K562 (cell line): ENCODE data around the gene DLGAP1. TPM values are rescaled to one million over a fixed set of nuclear protein-coding genes. Genes with fewer than 3 reads are reported as not detected.

Source experiments
- BACH1 ChIP-seq: fragments of 200-800 bp; sonication (Bioruptor generic); IDR thresholded peaks from 2 replicates; pipeline ENCODE4 v1.6.1; 2016; ENCODE audit warnings: missing genetic modification characterization, missing compliant biosample characterization
- CREBBP ChIP-seq: IDR thresholded peaks from one replicate; pipeline ENCODE4 v1.6.1; 2012; ENCODE audit warnings: low read depth, mild to moderate bottlenecking, control low read depth, inconsistent platforms, low read length
- SMAD1 ChIP-seq: fragments of 150-350 bp; IDR thresholded peaks from 2 replicates; pipeline ENCODE4 v1.6.1; 2014; ENCODE audit warnings: low read length, low read depth; ENCODE audit not compliant: partially characterized antibody
- SRSF9 ChIP-seq: fragments of 200-400 bp; formaldehyde crosslinking; IDR thresholded peaks from 2 replicates; pipeline ENCODE4 v1.6.1; 2017; ENCODE audit warnings: low read depth, low read length, borderline replicate concordance
- ZNF507 ChIP-seq: conservative IDR thresholded peaks from 2 replicates; pipeline ENCODE4 v1.6.1; 2017; ENCODE audit warnings: missing genetic modification characterization, missing compliant biosample characterization
- polyA plus RNA-seq, 8 experiments: library from polyadenylated mRNA; depleted of rRNA in 4 of 8; stranded (reverse) in 5 of 8; unstranded in 3 of 8; fragments of >200 nt; fragmentation: Nextera tagmentation in 2 of 8; fragmentation: Illumina TruSeq in 1 of 8; extraction: Ambion mirVana in 2 of 8; extraction: Trizol in 1 of 8; gene quantifications; 2 replicates each; pipeline versions ENCODE4 v1.2.1 to v1.2.3, GENCODE V29; 2011 to 2014; ENCODE audit warnings: inconsistent platforms in 1 of 8, missing spikeins in 1 of 8
- total RNA-seq, 7 experiments: library from RNA; depleted of rRNA in 6 of 7; stranded (reverse); fragments of >200 nt in 6 of 7; fragmentation: Illumina TruSeq in 2 of 7; extraction: Trizol in 2 of 7; gene quantifications; 2 replicates each; pipeline versions ENCODE4 v1.2.1 to v1.2.3, GENCODE V29; 2011 to 2021; ENCODE audit warnings: low replicate concordance in 1 of 7
- TF ChIP-seq, protein P1 (sequence below): sonication (generic); formaldehyde crosslinking; IDR thresholded peaks from 2 replicates; pipeline ENCODE4 v1.8.0; 2022; ENCODE audit warnings: mild to moderate bottlenecking, low read depth, missing genetic modification reagents
- TF ChIP-seq, protein P2 (sequence below), 2 experiments: IDR thresholded peaks; 2 replicates each; pipeline ENCODE4 v1.6.1; 2011; ENCODE audit warnings: borderline replicate concordance in 1 of 2, control low read depth in 1 of 2, low read depth in 1 of 2, low read length in 1 of 2, mild to moderate bottlenecking in 1 of 2, mixed read lengths in 1 of 2, moderate library complexity in 1 of 2; ENCODE audit not compliant: insufficient read depth in 1 of 2, insufficient read length in 1 of 2, poor library complexity in 1 of 2, severe bottlenecking in 1 of 2; ENCODE audit errors: extremely low read depth in 1 of 2
- TF ChIP-seq, protein P3 (sequence below): fragments of 200-400 bp; formaldehyde crosslinking; IDR thresholded peaks from 2 replicates; pipeline ENCODE4 v1.6.1; 2017; ENCODE audit warnings: mild to moderate bottlenecking, low read depth, low read length, moderate library complexity

The DLGAP1 gene
- total and polyA plus RNA-seq, 9 of the 15 experiments (the other 6 are each of a cell fraction or from before 2014, with no cell fraction given): 0.04 to 0.22 (median 0.08) TPM

DNA sequence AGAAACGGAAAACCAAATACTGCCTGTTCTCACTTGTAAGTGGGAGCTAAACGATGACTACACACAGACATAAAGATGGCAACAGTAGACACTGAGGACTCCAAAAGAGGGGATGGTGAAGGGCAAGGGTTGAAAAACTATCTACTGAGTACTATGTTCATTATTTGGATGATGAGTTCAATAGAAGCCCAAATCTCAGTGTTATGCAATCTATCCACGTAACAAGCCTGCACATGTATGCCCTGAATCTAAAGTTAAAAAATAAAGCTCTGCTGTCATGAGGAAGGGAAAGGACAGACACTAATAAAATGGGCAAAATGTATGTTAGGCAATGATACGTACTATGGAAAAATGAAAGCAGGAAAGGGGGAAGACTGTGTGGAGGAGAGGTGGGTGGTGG, 629.1 kb downstream of the DLGAP1 start (continued):
- TF ChIP-seq BACH1 (tag): no peak
- TF ChIP-seq SMAD1: no peak
- TF ChIP-seq, protein P1, sequence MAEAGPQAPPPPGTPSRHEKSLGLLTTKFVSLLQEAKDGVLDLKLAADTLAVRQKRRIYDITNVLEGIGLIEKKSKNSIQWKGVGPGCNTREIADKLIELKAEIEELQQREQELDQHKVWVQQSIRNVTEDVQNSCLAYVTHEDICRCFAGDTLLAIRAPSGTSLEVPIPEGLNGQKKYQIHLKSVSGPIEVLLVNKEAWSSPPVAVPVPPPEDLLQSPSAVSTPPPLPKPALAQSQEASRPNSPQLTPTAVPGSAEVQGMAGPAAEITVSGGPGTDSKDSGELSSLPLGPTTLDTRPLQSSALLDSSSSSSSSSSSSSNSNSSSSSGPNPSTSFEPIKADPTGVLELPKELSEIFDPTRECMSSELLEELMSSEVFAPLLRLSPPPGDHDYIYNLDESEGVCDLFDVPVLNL (CRISPR knock-in tag): no peak
- no peak for TF ChIP-seq SRSF9
- TF ChIP-seq ZNF507 (tag): no peak
- TF ChIP-seq CREBBP: no peak
- TF ChIP-seq, protein P2, sequence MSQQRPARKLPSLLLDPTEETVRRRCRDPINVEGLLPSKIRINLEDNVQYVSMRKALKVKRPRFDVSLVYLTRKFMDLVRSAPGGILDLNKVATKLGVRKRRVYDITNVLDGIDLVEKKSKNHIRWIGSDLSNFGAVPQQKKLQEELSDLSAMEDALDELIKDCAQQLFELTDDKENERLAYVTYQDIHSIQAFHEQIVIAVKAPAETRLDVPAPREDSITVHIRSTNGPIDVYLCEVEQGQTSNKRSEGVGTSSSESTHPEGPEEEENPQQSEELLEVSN (IDR thresholded peaks at IDR 0.05; ENCODE audit: borderline replicate concordance in 1 of 2, extremely low read depth in 1 of 2, insufficient read depth in 1 of 2, insufficient read length in 1 of 2, low read depth in 1 of 2, low read length in 1 of 2, poor library complexity in 1 of 2, severe bottlenecking in 1 of 2): no peak
- TF ChIP-seq, protein P3, sequence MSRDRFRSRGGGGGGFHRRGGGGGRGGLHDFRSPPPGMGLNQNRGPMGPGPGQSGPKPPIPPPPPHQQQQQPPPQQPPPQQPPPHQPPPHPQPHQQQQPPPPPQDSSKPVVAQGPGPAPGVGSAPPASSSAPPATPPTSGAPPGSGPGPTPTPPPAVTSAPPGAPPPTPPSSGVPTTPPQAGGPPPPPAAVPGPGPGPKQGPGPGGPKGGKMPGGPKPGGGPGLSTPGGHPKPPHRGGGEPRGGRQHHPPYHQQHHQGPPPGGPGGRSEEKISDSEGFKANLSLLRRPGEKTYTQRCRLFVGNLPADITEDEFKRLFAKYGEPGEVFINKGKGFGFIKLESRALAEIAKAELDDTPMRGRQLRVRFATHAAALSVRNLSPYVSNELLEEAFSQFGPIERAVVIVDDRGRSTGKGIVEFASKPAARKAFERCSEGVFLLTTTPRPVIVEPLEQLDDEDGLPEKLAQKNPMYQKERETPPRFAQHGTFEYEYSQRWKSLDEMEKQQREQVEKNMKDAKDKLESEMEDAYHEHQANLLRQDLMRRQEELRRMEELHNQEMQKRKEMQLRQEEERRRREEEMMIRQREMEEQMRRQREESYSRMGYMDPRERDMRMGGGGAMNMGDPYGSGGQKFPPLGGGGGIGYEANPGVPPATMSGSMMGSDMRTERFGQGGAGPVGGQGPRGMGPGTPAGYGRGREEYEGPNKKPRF: no peak
